IMR-90 (cell line): ENCODE measurements around the gene AGR3. TPM values are rescaled to one million over a fixed set of nuclear protein-coding genes. Genes with fewer than 3 reads are reported as not detected.

ENCODE experiments used
- ATAC-seq: fragments of 200-7000 bp; cut with Tn5 transposase; 2 replicates; pipeline ENCODE4 v1.9.1; 2020; ENCODE audit warnings: low read depth, mild to moderate bottlenecking, moderate library complexity
- BruUV-seq: library from RNA; stranded (reverse); fragments of 400-500 nt; replicated peaks from 2 replicates; lab custom pipeline; 2021; lab: Mats Ljungman, UMichigan
- CTCF ChIA-PET: fragments of 300-600 bp; formaldehyde crosslinking; extraction: SDS; loops from one replicate; lab custom pipeline; 2021; ENCODE audit warnings: antibody characterized with exemption; lab: Yijun Ruan, JAX
- POLR2A ChIA-PET: fragments of 300-600 bp; sonication (Branson Sonifier 250); formaldehyde crosslinking; loops from one replicate; lab custom pipeline; 2022; ENCODE audit warnings: antibody characterized with exemption; ENCODE audit not compliant: unreplicated experiment; lab: Charles Lee
- DNase-seq: peaks from one replicate; pipeline ENCODE4 v3.0.0; 2013
- H2AFZ ChIP-seq: replicated peaks from 2 replicates; pipeline ENCODE3; 2013; ENCODE audit warnings: low read length, mild to moderate bottlenecking; ENCODE audit not compliant: poor library complexity
- H2AK5ac ChIP-seq: 2 replicates; pipeline ENCODE4 v1.6.1; 2013; ENCODE audit warnings: low read depth, low read length, inconsistent platforms
- H2AK9ac ChIP-seq: replicated peaks from 2 replicates; pipeline ENCODE3; 2013; ENCODE audit warnings: mild to moderate bottlenecking, low read depth, low read length, moderate library complexity; ENCODE audit not compliant: poor library complexity
- H2BK120ac ChIP-seq: 2 replicates; pipeline ENCODE4 v1.6.1; 2013; ENCODE audit warnings: low read depth, low read length, inconsistent platforms
- H2BK15ac ChIP-seq: 3 replicates; pipeline ENCODE4 v1.6.1; 2013; ENCODE audit warnings: low read depth, low read length, inconsistent platforms
- H2BK20ac ChIP-seq: 2 replicates; pipeline ENCODE4 v1.6.1; 2013; ENCODE audit warnings: low read depth, mild to moderate bottlenecking, inconsistent platforms, low read length, moderate library complexity
- H2BK5ac ChIP-seq: 2 replicates; pipeline ENCODE4 v1.6.1; 2013; ENCODE audit warnings: mild to moderate bottlenecking, low read depth, low read length, inconsistent platforms; ENCODE audit not compliant: poor library complexity, severe bottlenecking
- H3K14ac ChIP-seq: replicated peaks from 2 replicates; pipeline ENCODE4 v1.6.1; 2013; ENCODE audit warnings: low read depth, low read length, inconsistent platforms
- H3K18ac ChIP-seq: 2 replicates; pipeline ENCODE4 v1.6.1; 2013; ENCODE audit warnings: low read depth, low read length, control low read depth
- H3K23ac ChIP-seq: 2 replicates; pipeline ENCODE4 v1.6.1; 2013; ENCODE audit warnings: low read depth, low read length, inconsistent platforms
- H3K27ac ChIP-seq: 2 replicates; pipeline ENCODE4 v1.5.1; 2013; ENCODE audit warnings: mild to moderate bottlenecking, control low read depth, low read length; ENCODE audit not compliant: insufficient read depth
- H3K27me3 ChIP-seq: 2 replicates; pipeline ENCODE4 v1.6.1; 2013; ENCODE audit warnings: low read length; ENCODE audit not compliant: control insufficient read depth, insufficient read depth
- H3K36me3 ChIP-seq: 2 replicates; pipeline ENCODE4 v1.6.1; 2013; ENCODE audit warnings: low read length, mixed read lengths; ENCODE audit not compliant: control insufficient read depth, insufficient read depth
- H3K4ac ChIP-seq: 2 replicates; pipeline ENCODE4 v1.6.1; 2013; ENCODE audit warnings: low read depth, low read length, inconsistent platforms
- H3K4me1 ChIP-seq: 2 replicates; pipeline ENCODE4 v1.6.1; 2013; ENCODE audit warnings: low read length, mixed read lengths; ENCODE audit not compliant: control insufficient read depth, insufficient read depth
- H3K4me2 ChIP-seq: 2 replicates; pipeline ENCODE4 v1.6.1; 2013; ENCODE audit warnings: low read depth, mild to moderate bottlenecking, control low read depth, low read length, moderate library complexity
- H3K4me3 ChIP-seq: 2 replicates; pipeline ENCODE4 v1.5.1; 2013; ENCODE audit warnings: low read depth, mild to moderate bottlenecking, control low read depth, low read length, moderate library complexity; ENCODE audit not compliant: insufficient read depth
- H3K56ac ChIP-seq: 2 replicates; pipeline ENCODE4 v1.6.1; 2013; ENCODE audit warnings: low read length, inconsistent platforms; ENCODE audit not compliant: insufficient read depth; ENCODE audit errors: extremely low read depth
- H3K79me1 ChIP-seq, 2 experiments: 2 replicates each; pipeline ENCODE4 v1.6.1; 2013; ENCODE audit warnings: low read length in 2 of 2, inconsistent platforms in 1 of 2, low read depth in 1 of 2
- H3K9ac ChIP-seq: 2 replicates; pipeline ENCODE4 v1.6.1; 2013; ENCODE audit warnings: low read depth, low read length, control low read depth
- H3K9me1 ChIP-seq: 2 replicates; pipeline ENCODE4 v1.6.1; 2013; ENCODE audit warnings: low read length, inconsistent platforms; ENCODE audit not compliant: insufficient read depth
- H3K9me3 ChIP-seq: 2 replicates; pipeline ENCODE4 v1.6.1; 2013; ENCODE audit warnings: low read length; ENCODE audit not compliant: control insufficient read depth, insufficient read depth
- H4K20me1 ChIP-seq: 2 replicates; pipeline ENCODE4 v1.6.1; 2013; ENCODE audit warnings: low read length, inconsistent platforms; ENCODE audit not compliant: insufficient read depth
- H4K5ac ChIP-seq: 2 replicates; pipeline ENCODE4 v1.6.1; 2013; ENCODE audit warnings: mild to moderate bottlenecking, low read depth, low read length, control low read depth
- H4K8ac ChIP-seq, 2 experiments: 2 replicates each; pipeline ENCODE4 v1.6.1; 2013; ENCODE audit warnings: low read depth in 2 of 2, low read length in 2 of 2, control low read depth in 1 of 2, inconsistent platforms in 1 of 2
- H4K91ac ChIP-seq: 2 replicates; pipeline ENCODE4 v1.6.1; 2013; ENCODE audit warnings: low read depth, low read length, inconsistent platforms; ENCODE audit not compliant: insufficient read depth
- BHLHE40 ChIP-seq: fragments of 150-350 bp; IDR thresholded peaks from 2 replicates; pipeline ENCODE4 v1.6.1; 2016; ENCODE audit warnings: mild to moderate bottlenecking, low read depth, low read length
- CEBPB ChIP-seq: IDR thresholded peaks from 2 replicates; pipeline ENCODE4 v1.6.1; 2012; ENCODE audit warnings: low read depth, low read length, improper control_type of control experiment
- CHD1 ChIP-seq: IDR thresholded peaks from 2 replicates; pipeline ENCODE4 v1.6.1; 2012; ENCODE audit warnings: low read depth, low read length, improper control_type of control experiment
- FOS ChIP-seq: fragments of 150-350 bp; IDR thresholded peaks from 2 replicates; pipeline ENCODE4 v1.6.1; 2016; ENCODE audit warnings: low read depth, low read length
- MAFK ChIP-seq: IDR thresholded peaks from 2 replicates; pipeline ENCODE4 v1.6.1; 2012; ENCODE audit warnings: low read depth, low read length, improper control_type of control experiment
- MAZ ChIP-seq: IDR thresholded peaks from 2 replicates; pipeline ENCODE4 v1.6.1; 2012; ENCODE audit warnings: low read depth, mild to moderate bottlenecking, low read length, improper control_type of control experiment, moderate library complexity, borderline replicate concordance
- MXI1 ChIP-seq: IDR thresholded peaks from 2 replicates; pipeline ENCODE4 v1.6.1; 2012; ENCODE audit warnings: low read depth, mild to moderate bottlenecking, low read length, moderate library complexity, borderline replicate concordance
- NFE2L2 ChIP-seq: fragments of 150-350 bp; IDR thresholded peaks from 2 replicates; pipeline ENCODE4 v1.6.1; 2016; ENCODE audit warnings: low read depth, mild to moderate bottlenecking, low read length
- POLR2A ChIP-seq: IDR thresholded peaks from 2 replicates; pipeline ENCODE4 v1.6.1; 2012; ENCODE audit warnings: mild to moderate bottlenecking, low read depth, low read length
- RAD21 ChIP-seq: IDR thresholded peaks from 2 replicates; pipeline ENCODE4 v1.6.1; 2012; ENCODE audit warnings: low read length, improper control_type of control experiment
- RCOR1 ChIP-seq: IDR thresholded peaks from 2 replicates; pipeline ENCODE4 v1.6.1; 2012; ENCODE audit warnings: mild to moderate bottlenecking, low read length, improper control_type of control experiment; ENCODE audit not compliant: insufficient replicate concordance
- RFX5 ChIP-seq: IDR thresholded peaks from 2 replicates; pipeline ENCODE4 v1.8.0; 2012; ENCODE audit warnings: low read depth, mild to moderate bottlenecking, low read length, moderate library complexity
- SMC3 ChIP-seq: fragments of 150-350 bp; IDR thresholded peaks from 2 replicates; pipeline ENCODE4 v1.6.1; 2016; ENCODE audit warnings: low read depth, mild to moderate bottlenecking, antibody characterized with exemption, low read length, moderate library complexity
- WGBS, 2 experiments: methylation state at CpG; one replicate each; pipeline versions ENCODE4 v1.1.5 to v1.1.7; 2013; ENCODE audit warnings: missing lambda C conversion rate in 2 of 2; ENCODE audit not compliant: insufficient read length in 1 of 2; ENCODE audit errors: extremely low coverage in 2 of 2; 5-methylcytosine and 5-hydroxymethylcytosine counted together
- dilution Hi-C: fragments of 300-500 bp; cut with HindIII; formaldehyde crosslinking; loops from one replicate; pipeline ENCODE4 v1.14.3; 2018; ENCODE audit warnings: low sequenced_read_pairs; ENCODE audit not compliant: unreplicated experiment
- in situ Hi-C: fragments of 300-500 bp; cut with MboI; formaldehyde crosslinking; loops from 3 replicates; pipeline ENCODE4 v1.14.3; 2019; ENCODE audit warnings: low sequenced_read_pairs, inconsistent platforms, mixed read lengths
- intact Hi-C: fragments of 100-400 bp; cut with micrococcal nuclease; formaldehyde crosslinking; loops from 2 replicates; pipeline ENCODE4 v1.10.0; 2022
- polyA plus RNA-seq, 3 experiments: library from polyadenylated mRNA; depleted of rRNA; stranded (reverse); fragments of >200 nt; gene quantifications; 2 replicates each; pipeline ENCODE4 v1.2.3, GENCODE V29; 2012; ENCODE audit warnings: low replicate concordance in 1 of 3
- total RNA-seq: library from RNA; depleted of rRNA; stranded (reverse); fragments of >200 nt; gene quantifications from 2 replicates; pipeline ENCODE4 v1.2.3, GENCODE V29; 2012
- TF ChIP-seq, protein P1 (sequence below): conservative IDR thresholded peaks from 2 replicates; pipeline ENCODE4 v1.5.1; 2012; ENCODE audit warnings: mild to moderate bottlenecking, low read depth, low read length, improper control_type of control experiment
- TF ChIP-seq, protein P2 (sequence below): fragments of 150-350 bp; IDR thresholded peaks from 2 replicates; pipeline ENCODE4 v1.6.1; 2017; ENCODE audit warnings: mild to moderate bottlenecking, antibody characterized with exemption, low read length, low read depth
- TF ChIP-seq, protein P3 (sequence below): fragments of 150-350 bp; IDR thresholded peaks from 2 replicates; pipeline ENCODE4 v1.6.1; 2016; ENCODE audit warnings: low read depth, mild to moderate bottlenecking, low read length, moderate library complexity, borderline replicate concordance

The AGR3 gene
- total and polyA plus RNA-seq, 2 of the 4 experiments (the other 2 are of a cell fraction): not detected

DNA sequence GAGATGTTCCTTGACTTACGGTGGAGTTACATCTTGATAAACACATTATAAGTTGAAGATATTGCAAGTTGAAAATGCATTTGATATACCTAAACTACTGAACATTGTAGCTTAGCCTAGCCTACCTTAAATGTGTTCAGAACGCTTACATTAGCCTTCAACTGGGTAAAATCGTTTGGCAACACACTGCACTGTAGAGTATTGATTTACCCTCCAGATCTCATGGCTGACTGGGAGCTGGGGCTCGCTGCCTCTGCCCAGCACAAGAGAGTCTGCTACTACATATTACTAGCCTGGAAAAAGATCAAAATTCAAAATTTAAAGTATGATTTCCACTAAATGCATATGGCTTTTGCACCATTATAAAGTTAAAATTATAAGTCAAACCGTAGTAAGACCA lies 7.5 kb upstream of the AGR3 start:
- no peak overlapping the region for H2BK20ac ChIP-seq
- H3K9ac ChIP-seq: no peak overlapping the region
- no peaks in the 10 kb centered on the region for H3K36me3 ChIP-seq
- no peak overlapping the region for H2BK15ac ChIP-seq
- WGBS, 2 experiments: 100% methylated on average over 1 of the region's 5 CpGs; no CpG with 5 or more reads in 1 of the 2 experiments
- no peak overlapping the region for H3K18ac ChIP-seq
- no peaks in the 10 kb centered on the region for H3K79me1 ChIP-seq
- CTCF ChIA-PET: interaction anchor here (0.6 to 1.1 kb wide), 3 partner anchors 29 to 642 kb away, joined by 3 read pairs; no protein-coding TSS in a partner anchor
- H4K20me1 ChIP-seq: no peaks in the 10 kb centered on the region
- H3K4me3 ChIP-seq: no peak overlapping the region
- H3K4me1 ChIP-seq: no peaks in the 10 kb centered on the region
- no peak overlapping the region for H2BK120ac ChIP-seq
- no peak for ATAC-seq
- H3K9me1 ChIP-seq: no peaks in the 10 kb centered on the region
- H3K56ac ChIP-seq: no peak overlapping the region
- no peak overlapping the region for H3K4ac ChIP-seq
- H3K14ac ChIP-seq: no peak overlapping the region
- H3K27ac ChIP-seq: no peak overlapping the region
- no peaks in the 10 kb centered on the region for H3K9me3 ChIP-seq
- dilution Hi-C loops: no loop called here
- DNase-seq: no peak
- H2AFZ ChIP-seq: no peak overlapping the region
- no peak overlapping the region for H3K4me2 ChIP-seq
- H2BK5ac ChIP-seq: no peak overlapping the region
- no peak overlapping the region for H3K23ac ChIP-seq
- no peak overlapping the region for H4K91ac ChIP-seq
- H2AK5ac ChIP-seq: no peak overlapping the region
- TF ChIP-seq, protein P1, sequence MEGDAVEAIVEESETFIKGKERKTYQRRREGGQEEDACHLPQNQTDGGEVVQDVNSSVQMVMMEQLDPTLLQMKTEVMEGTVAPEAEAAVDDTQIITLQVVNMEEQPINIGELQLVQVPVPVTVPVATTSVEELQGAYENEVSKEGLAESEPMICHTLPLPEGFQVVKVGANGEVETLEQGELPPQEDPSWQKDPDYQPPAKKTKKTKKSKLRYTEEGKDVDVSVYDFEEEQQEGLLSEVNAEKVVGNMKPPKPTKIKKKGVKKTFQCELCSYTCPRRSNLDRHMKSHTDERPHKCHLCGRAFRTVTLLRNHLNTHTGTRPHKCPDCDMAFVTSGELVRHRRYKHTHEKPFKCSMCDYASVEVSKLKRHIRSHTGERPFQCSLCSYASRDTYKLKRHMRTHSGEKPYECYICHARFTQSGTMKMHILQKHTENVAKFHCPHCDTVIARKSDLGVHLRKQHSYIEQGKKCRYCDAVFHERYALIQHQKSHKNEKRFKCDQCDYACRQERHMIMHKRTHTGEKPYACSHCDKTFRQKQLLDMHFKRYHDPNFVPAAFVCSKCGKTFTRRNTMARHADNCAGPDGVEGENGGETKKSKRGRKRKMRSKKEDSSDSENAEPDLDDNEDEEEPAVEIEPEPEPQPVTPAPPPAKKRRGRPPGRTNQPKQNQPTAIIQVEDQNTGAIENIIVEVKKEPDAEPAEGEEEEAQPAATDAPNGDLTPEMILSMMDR: no peak
- TF ChIP-seq RAD21 (no peak), RCOR1 (no peak), MAZ (no peak), FOS (no peak), POLR2A (no peak), NFE2L2 (no peak), RFX5 (no peak), CEBPB (no peak), BHLHE40 (no peak), CHD1 (no peak), MAFK (no peak), MXI1 (no peak), SMC3 (no peak)
- TF ChIP-seq, protein P2, sequence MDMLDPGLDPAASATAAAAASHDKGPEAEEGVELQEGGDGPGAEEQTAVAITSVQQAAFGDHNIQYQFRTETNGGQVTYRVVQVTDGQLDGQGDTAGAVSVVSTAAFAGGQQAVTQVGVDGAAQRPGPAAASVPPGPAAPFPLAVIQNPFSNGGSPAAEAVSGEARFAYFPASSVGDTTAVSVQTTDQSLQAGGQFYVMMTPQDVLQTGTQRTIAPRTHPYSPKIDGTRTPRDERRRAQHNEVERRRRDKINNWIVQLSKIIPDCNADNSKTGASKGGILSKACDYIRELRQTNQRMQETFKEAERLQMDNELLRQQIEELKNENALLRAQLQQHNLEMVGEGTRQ: no peak
- TF ChIP-seq, protein P3, sequence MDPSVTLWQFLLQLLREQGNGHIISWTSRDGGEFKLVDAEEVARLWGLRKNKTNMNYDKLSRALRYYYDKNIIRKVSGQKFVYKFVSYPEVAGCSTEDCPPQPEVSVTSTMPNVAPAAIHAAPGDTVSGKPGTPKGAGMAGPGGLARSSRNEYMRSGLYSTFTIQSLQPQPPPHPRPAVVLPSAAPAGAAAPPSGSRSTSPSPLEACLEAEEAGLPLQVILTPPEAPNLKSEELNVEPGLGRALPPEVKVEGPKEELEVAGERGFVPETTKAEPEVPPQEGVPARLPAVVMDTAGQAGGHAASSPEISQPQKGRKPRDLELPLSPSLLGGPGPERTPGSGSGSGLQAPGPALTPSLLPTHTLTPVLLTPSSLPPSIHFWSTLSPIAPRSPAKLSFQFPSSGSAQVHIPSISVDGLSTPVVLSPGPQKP: no peak
- H2AK9ac ChIP-seq: no peak overlapping the region
- no peak overlapping the region for H4K5ac ChIP-seq
- H3K27me3 ChIP-seq: no peaks in the 10 kb centered on the region
- no TSS peak for BruUV-seq
- intact Hi-C loops: no loop called here
- no peak overlapping the region for H4K8ac ChIP-seq
- POLR2A ChIA-PET: no interaction called here
- in situ Hi-C loops: no loop called here
